SK-N-SH treated with all-trans-retinoic acid at 6 μM for 48 hours (cell line): ENCODE measurements around the gene SRSF4.

Source experiments
- ARNTL ChIP-seq: fragments of 450-650 bp; formaldehyde crosslinking; IDR thresholded peaks from 2 replicates; pipeline ENCODE4 v1.5.0; 2020; ENCODE audit warnings: low read depth, mild to moderate bottlenecking, moderate library complexity, borderline replicate concordance
- CSDC2 ChIP-seq: fragments of 250-450 bp; sonication (Bioruptor Pico); IDR thresholded peaks from 2 replicates; pipeline ENCODE4 v1.5.0; 2020; ENCODE audit warnings: mild to moderate bottlenecking, moderate library complexity
- ESRRG ChIP-seq: fragments of 250-450 bp; sonication (Bioruptor Pico); IDR thresholded peaks from 2 replicates; pipeline ENCODE4 v1.6.1; 2021; ENCODE audit warnings: mild to moderate bottlenecking
- GLIS3 ChIP-seq: fragments of 250-450 bp; sonication (Bioruptor Pico); IDR thresholded peaks from 2 replicates; pipeline ENCODE4 v1.5.0; 2020; ENCODE audit warnings: mild to moderate bottlenecking, moderate library complexity
- ISL1 ChIP-seq: fragments of 250-450 bp; sonication (Bioruptor Pico); IDR thresholded peaks from 2 replicates; pipeline ENCODE4 v2.1.2; 2022; ENCODE audit warnings: mild to moderate bottlenecking, moderate library complexity
- OSR1 ChIP-seq: fragments of 250-450 bp; sonication (Bioruptor Pico); IDR thresholded peaks from 2 replicates; pipeline ENCODE4 v1.8.0; 2022; ENCODE audit warnings: moderate library complexity, mild to moderate bottlenecking, inconsistent platforms
- TCF4 ChIP-seq: fragments of 250-450 bp; sonication (Bioruptor Pico); IDR thresholded peaks from 2 replicates; pipeline ENCODE4 v1.8.0; 2021; ENCODE audit warnings: mild to moderate bottlenecking, moderate library complexity, borderline replicate concordance
- ZFP30 ChIP-seq: fragments of 450-650 bp; formaldehyde crosslinking; IDR thresholded peaks from 2 replicates; pipeline ENCODE4 v1.5.0; 2022; ENCODE audit warnings: mild to moderate bottlenecking, moderate library complexity
- ZNF8 ChIP-seq: fragments of 450-650 bp; formaldehyde crosslinking; IDR thresholded peaks from 2 replicates; pipeline ENCODE4 v1.5.0; 2020; ENCODE audit warnings: mild to moderate bottlenecking, moderate library complexity
- TF ChIP-seq, protein P1 (sequence below): fragments of 250-450 bp; sonication (Bioruptor Pico); IDR thresholded peaks from 2 replicates; pipeline ENCODE4 v1.8.0; 2020; ENCODE audit warnings: mild to moderate bottlenecking, moderate library complexity, borderline replicate concordance

- no peak for TF ChIP-seq TCF4 (CRISPR knock-in tag)
- no peak for TF ChIP-seq OSR1 (CRISPR knock-in tag)
- TF ChIP-seq, protein P1, sequence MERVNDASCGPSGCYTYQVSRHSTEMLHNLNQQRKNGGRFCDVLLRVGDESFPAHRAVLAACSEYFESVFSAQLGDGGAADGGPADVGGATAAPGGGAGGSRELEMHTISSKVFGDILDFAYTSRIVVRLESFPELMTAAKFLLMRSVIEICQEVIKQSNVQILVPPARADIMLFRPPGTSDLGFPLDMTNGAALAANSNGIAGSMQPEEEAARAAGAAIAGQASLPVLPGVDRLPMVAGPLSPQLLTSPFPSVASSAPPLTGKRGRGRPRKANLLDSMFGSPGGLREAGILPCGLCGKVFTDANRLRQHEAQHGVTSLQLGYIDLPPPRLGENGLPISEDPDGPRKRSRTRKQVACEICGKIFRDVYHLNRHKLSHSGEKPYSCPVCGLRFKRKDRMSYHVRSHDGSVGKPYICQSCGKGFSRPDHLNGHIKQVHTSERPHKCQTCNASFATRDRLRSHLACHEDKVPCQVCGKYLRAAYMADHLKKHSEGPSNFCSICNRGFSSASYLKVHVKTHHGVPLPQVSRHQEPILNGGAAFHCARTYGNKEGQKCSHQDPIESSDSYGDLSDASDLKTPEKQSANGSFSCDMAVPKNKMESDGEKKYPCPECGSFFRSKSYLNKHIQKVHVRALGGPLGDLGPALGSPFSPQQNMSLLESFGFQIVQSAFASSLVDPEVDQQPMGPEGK (CRISPR knock-in tag), result no peak
- no peak for TF ChIP-seq ISL1 (CRISPR knock-in tag)
- TF ChIP-seq GLIS3 (CRISPR knock-in tag), result no peak
- no peak for TF ChIP-seq CSDC2 (CRISPR knock-in tag)
- no peak for TF ChIP-seq ZFP30 (CRISPR knock-in tag)
- no peak for TF ChIP-seq ESRRG (CRISPR knock-in tag)
- no peak for TF ChIP-seq ZNF8
- TF ChIP-seq ARNTL, result no peak
These were observed 1.6 kb upstream of the SRSF4 start for GRCh38 chr1:29183287-29183686.
